T-cell (primary cell): ENCODE measurements around the gene ECHS1. TPM values are rescaled to one million over a fixed set of nuclear protein-coding genes. Genes with fewer than 3 reads are reported as not detected.

Experiments
- ATAC-seq, 4 experiments: fragments of 200-7000 bp in 3 of 4; fragments of 150-1000 bp in 1 of 4; cut with Tn5 transposase; replicated peaks in 1 of 4; 1 replicate in 3 of 4; 2 replicates in 1 of 4; pipeline ENCODE4 v1.10.0; 2021; ENCODE audit warnings: moderate library complexity in 3 of 4, mild to moderate bottlenecking in 2 of 4, moderate number of reproducible peaks in 1 of 4
- CTCF ChIA-PET, 2 donors: fragments of 300-600 bp; sonication (Branson Sonifier 250); formaldehyde crosslinking; loops; one replicate each; lab custom pipeline; 2022; ENCODE audit warnings: antibody characterized with exemption in 2 of 2; lab: Charles Lee
- POLR2A ChIA-PET, 2 donors: fragments of 300-600 bp; sonication (Branson Sonifier 250); formaldehyde crosslinking; loops; one replicate each; lab custom pipeline; 2022; ENCODE audit warnings: antibody characterized with exemption in 2 of 2; lab: Charles Lee
- DNase-seq, 35 experiments: peaks; one replicate each; pipeline versions ENCODE4 v3.0.0 to v3.0.0-alpha.2; 2013 to 2023
- H3K27ac ChIP-seq: one replicate; pipeline ENCODE4 v1.5.1; 2013; ENCODE audit warnings: low read length
- H3K27me3 ChIP-seq, 2 experiments: replicated peaks in 1 of 2; 1 replicate in 1 of 2; 2 replicates in 1 of 2; pipeline versions ENCODE4 v1.6.1 to v1.7.0; 2013; ENCODE audit warnings: low read length in 1 of 2, mixed read lengths in 1 of 2; ENCODE audit not compliant: control insufficient read depth in 2 of 2, insufficient read depth in 2 of 2; ENCODE audit errors: extremely low read depth in 1 of 2
- H3K36me3 ChIP-seq, 2 donors: 1 replicate in 1 of 2; 2 replicates in 1 of 2; pipeline versions ENCODE4 v1.6.1 to v1.7.0; 2013; ENCODE audit warnings: low read length in 1 of 2; ENCODE audit not compliant: control insufficient read depth in 2 of 2, insufficient read depth in 1 of 2; ENCODE audit errors: extremely low read depth in 1 of 2
- H3K4me1 ChIP-seq, 2 experiments: 1 replicate in 1 of 2; 2 replicates in 1 of 2; pipeline versions ENCODE4 v1.6.1 to v1.7.0; 2013; ENCODE audit warnings: low read length in 2 of 2, mixed read lengths in 1 of 2; ENCODE audit not compliant: insufficient read depth in 2 of 2, control insufficient read depth in 1 of 2; ENCODE audit errors: extremely low read depth in 1 of 2
- H3K4me3 ChIP-seq, 2 donors: 1 replicate in 1 of 2; 2 replicates in 1 of 2; pipeline versions ENCODE4 v1.5.1 to v1.7.0; 2013; ENCODE audit warnings: mild to moderate bottlenecking in 2 of 2, low read length in 1 of 2, moderate library complexity in 1 of 2; ENCODE audit not compliant: control insufficient read depth in 1 of 2; ENCODE audit errors: extremely low read depth in 1 of 2
- H3K9me3 ChIP-seq: 2 replicates; pipeline ENCODE4 v1.7.0; 2013
- H3K27ac Mint-ChIP-seq, 2 donors: one replicate each; pipeline ENCODE4 v1.8.0; 2020 to 2021; ENCODE audit warnings: mild to moderate bottlenecking in 2 of 2, mixed read lengths in 2 of 2
- H3K27me3 Mint-ChIP-seq, 2 donors: one replicate each; pipeline ENCODE4 v1.8.0; 2021 to 2022; ENCODE audit warnings: mixed read lengths in 2 of 2
- H3K36me3 Mint-ChIP-seq: one replicate; pipeline ENCODE4 v1.8.0; 2021; ENCODE audit warnings: mixed read lengths
- H3K4me1 Mint-ChIP-seq, 3 donors: one replicate each; pipeline ENCODE4 v1.8.0; 2020 to 2022; ENCODE audit warnings: mixed read lengths in 3 of 3, mild to moderate bottlenecking in 1 of 3
- H3K4me3 Mint-ChIP-seq, 3 donors: one replicate each; pipeline ENCODE4 v1.8.0; 2020 to 2022; ENCODE audit warnings: mild to moderate bottlenecking in 3 of 3, mixed read lengths in 3 of 3, moderate library complexity in 3 of 3
- H3K9me3 Mint-ChIP-seq, 3 donors: one replicate each; pipeline ENCODE4 v1.8.0; 2020 to 2022; ENCODE audit warnings: mixed read lengths in 3 of 3
- WGBS: methylation state at CpG from one replicate; pipeline ENCODE4 v1.1.5; 2013; ENCODE audit warnings: missing lambda C conversion rate; ENCODE audit not compliant: insufficient coverage; 5-methylcytosine and 5-hydroxymethylcytosine counted together
- total RNA-seq, 35 experiments: library from RNA in 6 of 35; stranded (reverse) in 6 of 35; fragments of 120-200 nt in 1 of 35; gene quantifications; one replicate each; pipeline versions ENCODE4 v1.2.1 to v1.2.4 and lab custom pipeline; 2013 to 2026

The ECHS1 gene
- total RNA-seq (10 to 100 TPM; 17.6 to 31.7 (median 27.2) TPM), total RNA-seq (lab: John Stamatoyannopoulos, UW) (6.8 to 84.6 (median 27.2) reads per million in 29 experiments)
- total RNA-seq (2013) = 33.2 TPM

DNA sequence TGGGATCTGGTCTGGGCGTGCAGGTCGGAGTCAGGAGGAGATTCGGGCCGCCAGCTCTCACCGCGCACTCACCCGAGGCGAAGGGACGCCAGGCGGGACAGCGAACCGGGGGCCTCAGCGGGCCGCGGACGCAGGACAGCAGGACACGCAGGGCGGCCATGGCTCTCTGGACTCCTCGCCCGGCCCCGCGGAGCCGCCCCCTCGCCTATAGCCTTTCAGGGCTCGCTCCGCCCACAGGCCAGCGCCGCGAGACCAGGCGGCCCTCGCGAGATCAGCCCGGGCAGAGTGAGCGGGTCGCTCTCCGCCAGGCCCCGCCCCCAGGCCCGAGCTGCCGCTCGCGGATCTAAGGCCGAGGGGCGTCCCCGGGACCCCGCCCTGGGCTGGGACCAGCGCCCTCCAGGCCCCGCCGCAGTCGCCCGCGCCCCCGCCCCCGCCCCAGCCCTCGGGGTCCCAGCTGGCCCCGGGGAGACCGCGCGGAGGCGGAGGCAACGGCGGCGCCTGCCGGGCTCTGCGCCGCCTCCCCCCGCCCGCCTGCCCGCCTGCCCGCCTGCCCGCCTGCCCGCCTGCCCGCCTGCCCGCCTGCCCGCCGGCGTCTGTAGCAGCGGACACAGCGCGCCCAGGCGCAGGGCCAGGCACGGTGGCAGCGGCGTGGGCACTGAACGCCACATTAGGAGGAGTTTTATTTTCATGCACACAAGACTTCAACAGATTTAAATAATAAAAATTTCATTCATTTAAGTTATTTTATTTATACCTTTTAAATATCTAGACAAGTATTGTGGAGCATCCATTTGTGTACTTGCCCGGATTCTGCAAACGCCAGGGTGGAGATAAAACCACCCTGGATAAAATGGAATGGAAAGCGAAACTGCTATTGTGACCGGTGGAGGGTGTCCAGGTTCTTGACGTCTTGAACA, at the start of gene ECHS1:
TSS of gene ECHS1 (minus strand) at position 181 of the 917 bp plus-strand sequence. CDS start at position 160, 21 bp downstream.
- DNase-seq (peak; percentile 77 to 94 (median 89)), ATAC-seq (peak; percentile 99)
- no peaks in the 10 kb centered on the region for H3K27me3 Mint-ChIP-seq
- H3K27ac Mint-ChIP-seq = peak within 1 kb of the TSS; percentile 31 to 76
- Histone ChIP-seq H3K27me3 (peaks cover 0 to 5% of the 10 kb centered on the region in 2 experiments), H3K27ac (no peak within 1 kb of the TSS), H3K4me3 (peak within 1 kb of the TSS; percentile 55 to 57), H3K36me3 (peaks cover 6 to 15% of the 10 kb centered on the region in 2 donors), H3K4me1 (peaks cover 3 to 27% of the 10 kb centered on the region in 2 experiments), H3K9me3 (no peaks in the 10 kb centered on the region)
- H3K4me3 Mint-ChIP-seq = peak within 1 kb of the TSS; percentile 79
- H3K36me3 Mint-ChIP-seq = peaks cover 5% of the 10 kb centered on the region
- WGBS = under 1% methylated on average over 71 of the region's 89 CpGs
- peaks cover 6 to 19% (median 9%) of the 10 kb centered on the region in 3 donors for H3K4me1 Mint-ChIP-seq
- POLR2A ChIA-PET = no interaction called here
- H3K9me3 Mint-ChIP-seq = no peaks in the 10 kb centered on the region
- CTCF ChIA-PET = no interaction called here

DNA sequence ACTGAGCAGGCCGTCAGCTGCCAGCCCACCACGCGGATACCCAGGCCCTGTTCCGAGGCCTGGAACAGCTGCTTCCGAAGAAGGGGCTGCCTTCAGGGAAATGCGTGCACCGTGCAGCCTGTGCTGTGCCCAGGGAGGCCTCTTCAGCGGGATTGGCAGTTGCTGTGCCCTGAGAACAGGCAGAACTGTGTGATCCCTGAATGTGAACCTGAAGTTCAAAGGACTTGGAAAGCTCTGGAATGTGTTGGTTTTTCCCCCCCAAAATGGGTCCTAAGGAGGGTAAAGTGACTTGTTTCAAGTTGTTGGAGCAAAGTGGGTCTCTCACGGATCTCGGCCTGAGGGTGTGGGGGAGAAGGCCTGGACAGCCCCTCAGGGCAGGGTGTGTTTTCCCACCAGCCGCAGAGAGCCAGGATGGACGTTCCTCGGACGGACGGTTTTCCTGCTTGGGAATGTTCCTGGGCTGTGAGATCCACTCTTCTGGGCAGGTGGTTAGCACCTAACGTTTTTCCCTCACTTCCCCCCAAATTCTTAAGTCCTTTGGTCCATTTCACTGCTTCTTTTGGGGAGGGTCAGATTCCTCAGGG, 49.2 kb upstream of the ECHS1 start:
- no peak overlapping the region for H3K27ac ChIP-seq
- Mint-ChIP-seq H3K27me3 (peaks cover 0 to 10% of the 10 kb centered on the region in 2 donors), H3K9me3 (no peaks in the 10 kb centered on the region), H3K4me1 (peaks cover 0 to 6% (median 0%) of the 10 kb centered on the region in 3 donors), H3K36me3 (peaks cover 6% of the 10 kb centered on the region), H3K4me3 (peak overlapping the region in 1 of 3 donors; percentile 50), H3K27ac (no peak overlapping the region)
- H3K9me3 ChIP-seq = no peaks in the 10 kb centered on the region
- H3K4me3 ChIP-seq = no peak overlapping the region
- peaks cover 0 to 13% of the 10 kb centered on the region in 2 donors for H3K36me3 ChIP-seq
- ATAC-seq (no peak), DNase-seq (no peak)
- peaks cover 0 to 8% of the 10 kb centered on the region in 2 experiments for H3K4me1 ChIP-seq
- 97% methylated on average over 11 of the region's 16 CpGs for WGBS
- ChIA-PET POLR2A (no interaction called here), CTCF (no interaction called here)
- H3K27me3 ChIP-seq = peaks cover 0 to 23% of the 10 kb centered on the region in 2 experiments

DNA sequence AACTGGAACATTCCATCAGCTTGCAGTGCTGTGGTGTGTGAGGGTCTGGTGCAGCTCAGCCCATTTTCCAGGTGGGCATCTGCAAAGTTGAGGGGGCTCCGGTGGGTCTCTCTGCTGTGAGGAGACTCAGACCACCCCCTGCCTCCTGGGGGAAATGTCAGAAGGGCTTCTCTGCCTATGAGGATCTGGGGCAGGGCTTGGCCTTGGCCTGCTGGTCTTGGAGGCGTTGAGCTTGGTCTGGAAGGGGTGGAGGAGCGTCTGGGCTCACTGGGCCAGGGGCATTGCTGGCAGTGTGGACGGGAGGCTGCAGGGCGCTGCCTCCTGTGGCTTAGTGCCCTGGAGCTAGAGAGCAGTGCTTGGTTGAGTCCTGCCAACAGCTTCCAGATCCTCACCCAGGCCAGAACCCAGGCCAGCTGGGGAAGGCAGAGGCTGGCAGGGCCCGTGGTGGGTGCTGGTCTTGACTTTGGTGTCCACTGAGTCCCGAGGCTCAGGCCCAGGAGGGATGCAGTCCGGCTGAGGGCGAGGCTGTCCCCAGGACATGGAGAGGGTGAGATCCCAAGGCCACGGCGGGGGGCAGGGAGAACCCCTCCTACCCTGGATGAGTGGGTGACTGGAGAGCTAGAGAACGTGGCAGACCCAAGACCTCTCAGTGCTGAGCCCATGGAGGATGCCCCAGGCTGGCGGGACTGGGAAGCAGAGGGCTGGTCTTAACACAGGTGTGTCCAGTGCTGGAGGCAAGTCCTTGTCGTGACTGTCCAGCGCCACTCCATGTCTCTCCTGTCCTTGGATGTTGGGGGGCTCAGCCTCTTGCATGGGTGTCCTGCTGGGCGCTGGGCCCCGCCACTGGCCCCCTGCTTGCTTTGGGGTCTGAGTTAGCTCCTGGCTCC, 48.4 kb upstream of the ECHS1 start:
- DNase-seq (no peak), ATAC-seq (no peak)
- 95% methylated on average over 13 of the region's 17 CpGs for WGBS
- Mint-ChIP-seq H3K9me3 (no peaks in the 10 kb centered on the region), H3K27me3 (peaks cover 0 to 10% of the 10 kb centered on the region in 2 donors), H3K36me3 (peaks cover 6% of the 10 kb centered on the region), H3K4me3 (peak overlapping the region in 1 of 3 donors; percentile 50), H3K27ac (no peak overlapping the region), H3K4me1 (peaks cover 0 to 6% (median 0%) of the 10 kb centered on the region in 3 donors)
- H3K27ac ChIP-seq = no peak overlapping the region
- peaks cover 0 to 8% of the 10 kb centered on the region in 2 experiments for H3K4me1 ChIP-seq
- ChIA-PET POLR2A (no interaction called here), CTCF (no interaction called here)
- H3K9me3 ChIP-seq = no peaks in the 10 kb centered on the region
- H3K27me3 ChIP-seq = peaks cover 0 to 23% of the 10 kb centered on the region in 2 experiments
- peaks cover 0 to 13% of the 10 kb centered on the region in 2 donors for H3K36me3 ChIP-seq
- H3K4me3 ChIP-seq = no peak overlapping the region

DNA sequence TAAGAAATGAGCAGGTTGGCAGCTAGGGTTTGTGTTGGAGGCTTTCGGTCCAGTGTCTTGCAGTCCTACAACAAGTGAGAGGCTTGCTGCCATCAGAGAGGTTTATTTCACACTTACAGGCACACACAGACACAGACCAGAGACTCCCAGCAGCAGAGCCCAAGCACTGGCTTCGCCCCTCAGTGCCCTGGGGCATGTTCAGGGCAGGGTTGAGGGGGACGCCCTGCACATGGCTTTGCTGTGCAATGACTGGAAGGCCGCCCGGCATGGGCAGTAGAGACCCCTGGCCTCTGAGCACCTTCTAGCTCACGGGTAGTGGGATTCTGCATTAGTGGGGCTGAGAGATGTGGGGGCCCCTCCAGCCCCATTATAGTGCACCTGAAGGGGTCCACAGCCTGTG, 47.4 kb upstream of the ECHS1 start:
- no peak for DNase-seq
- Mint-ChIP-seq H3K4me1 (peaks cover 0 to 6% (median 0%) of the 10 kb centered on the region in 3 donors), H3K27me3 (peaks cover 0 to 10% of the 10 kb centered on the region in 2 donors), H3K36me3 (peaks cover 13% of the 10 kb centered on the region), H3K4me3 (no peak overlapping the region), H3K9me3 (peaks cover 0 to 2% (median 0%) of the 10 kb centered on the region in 3 donors), H3K27ac (no peak overlapping the region)
- 78% methylated on average over 5 of the region's 6 CpGs for WGBS
- no peak overlapping the region for H3K4me3 ChIP-seq
- H3K9me3 ChIP-seq = no peaks in the 10 kb centered on the region
- H3K27me3 ChIP-seq = peaks cover 0 to 23% of the 10 kb centered on the region in 2 experiments
- H3K36me3 ChIP-seq = peaks cover 0 to 15% of the 10 kb centered on the region in 2 donors
- POLR2A ChIA-PET = no interaction called here
- ATAC-seq = no peak
- CTCF ChIA-PET = no interaction called here
- H3K4me1 ChIP-seq = peaks cover 0 to 8% of the 10 kb centered on the region in 2 experiments
- no peak overlapping the region for H3K27ac ChIP-seq

DNA sequence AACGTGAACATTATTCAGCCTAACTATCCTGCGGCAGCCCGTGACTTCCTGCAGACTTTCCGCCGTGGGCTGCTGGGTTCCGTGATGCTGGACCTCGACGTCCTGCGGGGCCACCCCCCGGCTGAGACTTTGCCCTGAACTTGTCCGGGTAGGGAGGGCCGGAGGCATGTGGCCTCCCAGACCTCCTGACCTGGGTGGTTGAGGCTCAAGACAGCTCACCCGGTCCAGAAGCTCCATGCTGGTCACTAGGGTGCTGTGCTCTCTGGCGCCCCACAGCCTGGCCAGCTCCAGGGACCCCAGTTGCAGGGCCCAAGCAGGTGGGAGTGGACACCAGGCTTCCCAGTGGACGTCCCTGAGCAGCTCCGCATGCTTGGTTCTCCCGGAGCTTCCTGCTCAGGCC, 46.9 kb upstream of the ECHS1 start:
- ChIA-PET CTCF (no interaction called here), POLR2A (no interaction called here)
- H3K9me3 Mint-ChIP-seq = peaks cover 0 to 5% (median 0%) of the 10 kb centered on the region in 3 donors
- no peak overlapping the region for H3K27ac Mint-ChIP-seq
- peaks cover 0 to 10% (median 0%) of the 10 kb centered on the region in 3 donors for H3K4me1 Mint-ChIP-seq
- H3K27ac ChIP-seq = no peak overlapping the region
- no peaks in the 10 kb centered on the region for H3K9me3 ChIP-seq
- ATAC-seq (no peak), DNase-seq (no peak)
- peaks cover 18% of the 10 kb centered on the region for H3K36me3 Mint-ChIP-seq
- peaks cover 0 to 20% of the 10 kb centered on the region in 2 experiments for H3K27me3 ChIP-seq
- 93% methylated on average over 14 of the region's 17 CpGs for WGBS
- H3K4me1 ChIP-seq = peaks cover 0 to 8% of the 10 kb centered on the region in 2 experiments
- H3K27me3 Mint-ChIP-seq = peaks cover 0 to 10% of the 10 kb centered on the region in 2 donors
- H3K4me3 ChIP-seq = no peak overlapping the region
- peaks cover 0 to 19% of the 10 kb centered on the region in 2 donors for H3K36me3 ChIP-seq
- no peak overlapping the region for H3K4me3 Mint-ChIP-seq
